HEK293T (cell line): ENCODE results near the gene HNRNPF.

Experiments
- ELF4 ChIP-seq: fragments of 450-650 bp; IDR thresholded peaks from 2 replicates; pipeline ENCODE4 v1.6.1; 2017; ENCODE audit warnings: antibody characterized with exemption
- FOXA1 ChIP-seq: fragments of 450-650 bp; IDR thresholded peaks from 2 replicates; pipeline ENCODE4 v1.6.1; 2016; ENCODE audit warnings: mild to moderate bottlenecking
- LEF1 ChIP-seq: fragments of 450-650 bp; IDR thresholded peaks from 2 replicates; pipeline ENCODE4 v1.6.1; 2017; ENCODE audit warnings: mild to moderate bottlenecking, borderline replicate concordance
- SP1 ChIP-seq: fragments of 450-650 bp; IDR thresholded peaks from 2 replicates; pipeline ENCODE4 v1.6.1; 2017
- SUZ12 ChIP-seq: fragments of 450-650 bp; IDR thresholded peaks from 2 replicates; pipeline ENCODE4 v1.6.1; 2016; ENCODE audit warnings: mild to moderate bottlenecking
- ZNF384 ChIP-seq: fragments of 450-650 bp; IDR thresholded peaks from 2 replicates; pipeline ENCODE4 v1.6.1; 2016

GRCh38 chr10:43409385-43410109 lies 561 bp upstream of the HNRNPF start:
- TF ChIP-seq SUZ12 (no peak), FOXA1 (no peak), ELF4 (no peak), ZNF384 (no peak), SP1 (no peak), LEF1 (no peak)
